Limb (tissue), 2 donors: ENCODE data around the gene ASTN2.

ENCODE experiments used
- DNase-seq, 2 donors: peaks; one replicate each; pipeline ENCODE4 v3.0.0-alpha.2; 2016; ENCODE audit errors: extremely low spot score in 2 of 2

Gene ASTN2

DNA sequence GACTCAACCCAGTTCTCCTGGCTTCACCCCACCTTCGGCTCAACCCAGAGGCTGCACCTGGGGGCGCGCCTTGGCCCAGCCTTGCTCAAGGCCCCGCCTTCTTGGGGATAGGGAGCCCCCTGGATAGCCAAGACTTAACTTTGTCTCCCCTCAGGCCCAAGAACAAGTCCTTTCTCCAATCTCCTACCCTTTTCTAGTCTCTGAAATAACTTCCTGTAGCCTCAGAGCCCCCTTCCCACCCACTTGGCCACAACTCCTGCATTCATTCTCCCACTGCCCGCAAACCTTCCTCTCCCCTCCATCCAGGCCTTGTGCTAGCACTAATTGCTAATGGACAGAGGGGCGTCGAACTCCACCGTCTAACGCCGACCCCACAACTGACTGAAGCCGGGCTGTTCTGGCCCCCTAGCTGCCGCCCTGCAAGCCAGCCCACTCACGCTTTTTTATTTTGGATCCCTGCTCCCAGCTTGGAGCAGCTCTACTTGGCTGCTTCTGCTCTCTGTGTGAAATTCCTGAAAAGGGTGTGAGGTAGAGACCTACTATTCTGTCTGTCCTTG lies 579 bp upstream of the ASTN2 start:
- peak in 1 of 2 donors; percentile 58 for DNase-seq

DNA sequence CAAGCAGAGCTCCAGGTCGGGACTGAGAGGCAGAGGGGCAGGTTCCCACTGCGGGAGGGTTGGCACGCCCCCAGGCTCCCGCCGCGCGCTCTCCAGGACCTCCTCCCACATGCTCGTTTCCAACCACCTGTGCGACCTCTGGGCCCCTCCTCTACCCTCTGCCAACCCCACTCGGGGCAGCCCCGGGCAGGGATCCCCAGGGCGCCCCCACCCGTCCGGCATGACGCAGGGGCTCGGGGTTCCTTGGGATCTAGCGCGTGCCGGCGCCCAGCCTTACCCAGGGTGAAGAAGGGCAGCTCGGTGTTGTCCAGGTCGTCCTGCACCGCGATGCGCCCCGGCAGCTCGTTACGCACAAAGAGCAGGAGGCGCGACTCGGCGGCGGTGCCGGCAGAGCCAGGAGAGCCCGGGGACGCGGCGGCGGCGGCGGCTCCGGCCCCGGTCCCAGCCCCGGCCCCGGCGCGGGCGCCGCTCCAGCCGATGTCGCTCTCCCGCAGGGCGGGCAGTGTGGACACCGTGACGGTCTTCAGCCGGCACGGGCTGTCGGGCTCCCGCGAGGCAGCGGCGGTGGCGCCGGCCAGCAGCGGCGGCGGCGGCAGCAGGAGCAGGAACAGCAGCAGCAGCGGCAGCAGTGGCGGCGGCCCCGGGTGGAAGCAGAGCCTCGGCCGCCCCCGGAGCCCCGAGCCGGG lies 494 bp downstream of the ASTN2 start:
- DNase-seq, result peak in 1 of 2 donors; percentile 72

DNA sequence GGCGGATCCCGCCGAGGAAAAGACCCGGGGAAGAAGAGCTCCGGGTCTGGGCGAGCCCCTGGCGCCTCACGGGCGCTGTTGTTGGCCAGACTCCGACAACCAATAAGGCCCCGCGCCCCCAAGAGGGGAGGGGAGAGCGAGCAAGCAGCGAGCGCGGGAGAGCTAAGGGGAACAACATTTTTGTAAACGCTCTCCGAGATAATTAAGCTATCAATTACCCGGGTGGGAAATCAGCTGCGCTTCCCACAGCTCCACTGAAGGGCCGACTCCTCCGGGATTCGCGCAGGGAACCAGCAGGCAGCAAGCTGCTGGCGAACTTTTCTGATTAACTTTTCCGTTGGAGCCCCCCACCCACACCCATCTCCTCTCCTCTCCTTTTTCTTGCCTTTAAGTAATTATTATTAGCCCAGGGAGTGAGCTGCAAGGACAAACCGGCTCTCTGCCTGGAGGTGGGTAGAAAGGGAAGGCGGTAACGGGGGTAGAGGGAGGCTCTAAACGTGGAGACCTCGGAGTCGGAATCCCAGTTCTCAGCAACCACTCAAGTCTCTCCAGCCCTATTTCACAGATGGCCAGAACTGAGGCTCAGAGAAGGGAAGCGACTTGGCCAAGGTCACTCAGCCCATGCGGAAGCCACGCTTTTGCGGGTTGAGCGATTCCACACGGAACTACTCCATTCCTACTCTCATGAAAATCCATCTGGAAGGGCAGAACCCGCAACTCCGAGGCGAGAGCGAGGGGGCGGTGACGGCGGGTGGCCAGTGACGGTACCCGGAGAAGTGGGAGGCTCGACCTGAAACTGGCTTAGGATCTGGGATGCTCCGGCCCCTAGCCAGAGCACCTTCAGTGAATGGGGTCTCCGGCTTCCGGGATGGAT lies 1.3 kb downstream of the ASTN2 start:
- peak in 1 of 2 donors; percentile 71 for DNase-seq

DNA sequence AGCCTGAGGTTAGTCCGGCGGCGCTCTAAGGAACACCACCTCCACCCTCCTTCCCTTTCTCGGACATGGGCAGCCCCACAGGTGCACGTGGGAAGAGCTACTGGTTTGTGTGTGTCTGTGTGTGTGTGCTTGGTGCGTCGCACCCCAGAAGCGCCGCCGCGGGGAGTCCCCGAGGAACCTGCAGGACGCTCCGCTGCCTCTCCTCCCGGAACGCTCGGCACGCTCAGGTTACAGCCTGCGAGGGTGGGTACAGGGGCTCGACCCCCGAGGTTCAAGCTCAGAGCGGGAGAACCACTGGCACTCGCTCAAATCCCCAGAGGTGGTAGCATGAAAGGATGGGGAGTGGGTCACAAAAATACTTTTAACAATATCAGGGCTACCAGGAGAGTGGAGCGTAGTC lies 2.0 kb downstream of the ASTN2 start:
- no peak for DNase-seq

- DNase-seq, result no peak
These were observed 2.7 kb downstream of the ASTN2 start for GRCh38 chr9:117412006-117412715.

DNA sequence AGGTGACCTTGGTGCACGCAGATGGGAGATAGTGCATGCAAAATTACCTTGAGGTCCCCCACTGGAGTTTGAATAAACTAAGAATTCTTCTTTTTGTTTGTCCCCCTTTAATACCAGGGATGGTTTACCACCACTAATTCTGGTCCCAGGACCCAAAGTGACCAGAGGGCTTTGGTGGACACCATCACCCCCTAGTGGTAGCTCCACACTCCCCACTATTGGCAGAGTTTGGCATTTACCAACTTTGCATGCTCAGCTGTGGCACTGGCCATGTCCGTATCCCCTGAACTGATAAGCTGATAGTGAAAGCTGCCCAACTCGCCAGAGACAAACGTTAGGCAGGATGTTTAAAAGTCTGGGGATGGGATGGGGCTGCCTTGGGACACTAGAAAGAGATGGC lies 3.3 kb downstream of the ASTN2 start:
- peak in 1 of 2 donors; percentile 43 for DNase-seq

DNA sequence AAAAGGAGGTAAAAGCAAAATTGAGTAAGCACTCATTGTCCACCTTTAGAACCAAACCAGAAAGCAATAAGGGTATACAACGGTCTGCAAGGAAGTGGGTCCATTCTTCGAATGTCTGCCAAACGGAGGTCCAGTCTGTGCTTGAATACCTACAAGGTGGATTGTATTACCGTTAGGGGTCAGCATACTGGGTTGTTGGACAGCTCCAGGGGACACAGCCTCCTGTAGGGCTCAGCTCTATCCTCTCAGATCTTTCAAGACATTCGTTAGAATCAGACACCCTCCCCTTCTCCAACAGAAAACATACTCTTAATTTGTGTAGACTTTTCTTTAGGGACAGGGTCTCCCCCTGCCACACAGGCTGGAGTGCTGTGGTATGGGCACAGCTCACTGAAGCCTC lies 5.5 kb downstream of the ASTN2 start:
- DNase-seq, result no peak

- DNase-seq, result no peak
These were observed 7.3 kb downstream of the ASTN2 start for GRCh38 chr9:117407436-117408022.

GRCh38 chr9:117405950-117406705 lies 8.7 kb downstream of the ASTN2 start:
- no peak for DNase-seq

- DNase-seq, result no peak
These were observed 11.0 kb downstream of the ASTN2 start for GRCh38 chr9:117403848-117404247.

DNA sequence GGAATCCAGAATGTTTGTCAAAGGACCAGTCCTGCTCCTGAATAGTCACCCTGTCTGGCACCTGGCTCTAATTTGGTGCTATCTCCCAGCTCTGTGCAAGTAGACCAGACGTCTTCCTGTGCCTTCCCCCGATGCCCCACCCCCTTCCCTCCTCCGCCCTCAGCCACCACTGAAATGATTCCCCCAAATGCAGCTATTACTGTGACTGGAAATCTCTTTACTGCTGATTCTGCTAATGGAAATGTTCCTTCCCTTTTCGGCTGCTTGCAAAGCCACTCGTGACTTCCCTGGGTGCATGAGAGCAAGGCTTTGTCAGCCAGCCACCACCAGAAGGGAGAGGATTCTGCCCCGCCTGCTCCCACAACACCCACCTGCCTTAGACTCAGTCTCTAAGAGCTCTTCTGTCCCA lies 11.4 kb downstream of the ASTN2 start:
- no peak for DNase-seq

DNA sequence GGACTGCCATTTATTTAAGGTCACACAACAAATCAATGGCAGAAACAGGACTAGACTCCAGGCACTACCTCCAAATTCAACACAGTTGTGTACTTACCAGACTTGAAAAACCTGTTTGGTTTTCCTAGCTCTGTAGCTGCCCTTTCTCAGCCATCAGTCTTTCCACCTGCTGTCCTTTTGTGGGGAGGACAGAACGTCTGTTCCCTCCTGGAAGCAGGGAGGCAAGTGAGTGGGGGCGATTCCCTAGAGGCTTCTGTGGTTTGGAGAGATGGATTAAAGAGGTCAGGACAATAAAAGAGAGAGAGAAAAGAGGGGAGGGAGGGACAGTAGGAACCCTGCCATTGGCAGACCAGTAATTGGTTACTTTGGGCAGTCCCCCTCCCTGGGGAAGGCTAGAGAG lies 14.7 kb downstream of the ASTN2 start:
- no peak for DNase-seq

GRCh38 chr9:117395151-117395650 lies 19.7 kb downstream of the ASTN2 start:
- DNase-seq, result no peak

DNA sequence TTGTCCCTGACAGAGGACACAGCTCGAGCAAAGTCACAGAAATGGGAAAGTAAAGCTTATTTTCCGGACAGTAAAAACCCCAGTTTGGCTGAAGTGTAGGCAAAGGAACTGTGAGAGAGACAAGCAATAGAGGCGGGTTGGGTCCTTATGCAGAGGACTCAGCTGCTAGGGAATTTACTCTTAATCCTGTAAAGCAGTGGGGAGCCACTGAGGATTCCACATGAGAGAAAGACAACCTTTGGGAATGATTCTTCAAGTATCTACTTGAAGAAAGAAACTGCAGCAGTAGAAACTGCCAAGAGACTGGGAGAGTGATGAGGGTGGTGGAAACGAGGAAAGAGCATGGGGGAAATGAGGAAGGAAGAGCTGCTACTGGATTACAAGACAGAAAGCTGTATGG lies 20.2 kb downstream of the ASTN2 start:
- DNase-seq, result no peak

GRCh38 chr9:117392992-117393391 lies 21.9 kb downstream of the ASTN2 start:
- no peak for DNase-seq

GRCh38 chr9:117387422-117387821 lies 27.4 kb downstream of the ASTN2 start:
- DNase-seq, result no peak

DNA sequence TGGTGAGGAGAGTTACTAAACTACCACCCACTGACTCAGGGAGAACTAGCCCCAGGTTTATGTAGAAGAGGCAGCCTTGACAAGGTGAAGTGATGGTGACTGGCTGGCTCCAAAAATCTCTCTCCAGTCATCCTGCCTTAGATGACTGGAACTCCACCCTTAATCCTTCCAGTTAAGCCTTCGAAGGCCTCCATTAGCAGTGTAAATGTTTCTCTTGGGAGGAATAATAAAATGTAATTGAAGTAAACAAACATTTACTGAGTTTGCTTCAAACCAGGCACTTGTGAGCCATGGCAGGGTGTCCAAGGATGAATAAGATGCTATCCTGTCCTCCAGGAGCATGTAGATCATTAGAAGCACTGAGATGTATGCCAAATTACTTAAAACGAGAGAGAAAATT lies 35.5 kb downstream of the ASTN2 start:
- no peak for DNase-seq

DNA sequence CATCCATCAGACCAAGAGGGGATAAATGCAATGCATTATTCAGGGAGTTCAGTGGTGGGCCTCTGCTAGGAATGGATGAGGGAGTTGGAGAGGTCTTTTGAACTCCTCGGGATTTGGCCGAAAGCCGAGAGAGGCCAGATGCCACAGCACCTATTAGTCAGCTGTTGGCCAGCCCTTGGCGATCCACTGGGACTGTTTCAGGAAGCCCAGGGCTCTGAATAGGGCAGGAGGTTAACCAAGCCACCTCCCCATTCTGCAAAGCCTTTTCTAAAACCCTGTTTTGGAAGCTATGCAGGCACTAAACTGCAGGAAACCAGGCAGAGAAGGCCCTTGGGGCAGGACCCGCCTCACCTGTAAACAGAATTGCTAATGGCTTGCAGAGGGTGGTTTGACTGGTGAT lies 37.8 kb downstream of the ASTN2 start:
- DNase-seq, result no peak

DNA sequence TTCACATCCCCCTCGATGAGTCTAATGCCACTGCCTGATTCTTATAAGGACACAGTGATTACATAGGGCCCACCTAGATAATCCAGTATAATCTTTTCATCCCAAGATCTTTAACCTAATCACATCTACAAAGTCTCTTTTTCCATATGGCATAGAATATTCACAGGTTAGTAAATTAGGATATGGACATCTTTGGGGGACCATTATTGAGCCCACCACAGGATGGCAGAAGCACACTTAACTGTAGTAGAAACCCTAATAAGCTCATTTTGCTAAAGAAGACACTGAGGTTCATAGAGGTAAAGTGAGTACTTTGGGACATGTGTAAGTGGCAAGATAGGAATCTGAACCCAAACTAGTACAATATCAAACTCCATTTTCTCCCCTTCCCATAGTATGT lies 38.9 kb downstream of the ASTN2 start:
- no peak for DNase-seq

DNA sequence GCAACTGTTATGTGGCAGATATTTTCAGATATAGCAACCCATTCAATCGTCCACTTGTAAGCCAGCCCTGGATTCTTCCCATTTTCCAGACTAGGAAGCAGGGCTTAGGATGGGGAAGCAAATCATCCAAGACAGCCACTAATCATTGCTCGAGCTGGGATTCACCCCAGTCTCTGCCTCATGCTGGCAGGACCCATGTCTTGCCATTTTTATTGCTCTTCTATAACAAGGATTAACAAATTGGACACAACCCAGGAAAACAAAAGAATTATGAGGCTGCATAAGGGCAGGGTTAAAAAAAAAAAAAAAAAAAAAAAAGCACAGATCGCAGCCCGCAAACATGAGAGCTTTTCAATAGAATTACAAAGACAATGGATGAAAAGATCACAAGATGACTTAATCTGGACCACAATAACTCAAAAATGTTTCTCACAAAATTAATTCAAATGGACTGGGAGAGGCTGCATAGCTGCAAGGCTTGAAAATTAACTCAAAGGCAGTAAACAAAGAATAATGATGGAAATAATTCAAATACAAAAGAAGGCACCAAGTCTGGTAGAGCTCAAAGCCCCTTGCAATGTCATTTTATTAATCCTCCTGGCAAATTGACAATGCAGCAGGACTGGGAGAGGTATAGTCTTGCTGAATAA lies 40.7 kb downstream of the ASTN2 start:
- no peak for DNase-seq
